Renal pelvis (tissue), 12 donors: ENCODE measurements around the gene PTDSS2. TPM values are rescaled to one million over a fixed set of nuclear protein-coding genes. Genes with fewer than 3 reads are reported as not detected.
"Not testable (repeated sequence)": the region's sequence is repeated elsewhere in the genome, so short reads cannot be mapped to it uniquely, and the experiment has no call there.

Source experiments
- DNase-seq: peaks from one replicate; pipeline ENCODE4 v3.0.0-alpha.2; 2013
- long read RNA-seq, 16 experiments: transcript quantifications; one replicate each; lab custom pipeline, GENCODE V29; 2026
- polyA plus RNA-seq, 3 donors: library from polyadenylated mRNA; unstranded; fragments of 120-200 nt; gene quantifications; one replicate each; pipeline ENCODE4 v1.2.1, GENCODE V29; 2013; ENCODE audit not compliant: insufficient read length in 3 of 3

Gene PTDSS2
- 10 to 100 TPM; 40.0 to 44.9 (median 41.2) TPM for polyA plus RNA-seq
- long read RNA-seq, donor 1, partial matches to known transcripts = 0 of 5 reads
- long read RNA-seq, donor 1, other reads (novel, unspliced or antisense) = 0 of 5 reads
- long read RNA-seq, donor 2, transcript PTDSS2-201 (12 exons, 2,445 nt) = major isoform, 7 of 9 reads
- long read RNA-seq, donor 2, partial matches to known transcripts = 0 of 9 reads
- long read RNA-seq, donor 2, other reads (novel, unspliced or antisense) = 0 of 9 reads
- long read RNA-seq, donor 3, transcript PTDSS2-201 (12 exons, 2,445 nt) = major isoform, 7 of 14 reads
- long read RNA-seq, donor 3, partial matches to known transcripts = 5 of 14 reads
- long read RNA-seq, donor 3, other reads (novel, unspliced or antisense) = 0 of 14 reads
- long read RNA-seq, donor 4, transcript PTDSS2-201 (12 exons, 2,445 nt) = major isoform, 5 of 7 reads
- long read RNA-seq, donor 4, partial matches to known transcripts = 0 of 7 reads
- long read RNA-seq, donor 4, other reads (novel, unspliced or antisense) = 0 of 7 reads
- long read RNA-seq, donor 5, partial matches to known transcripts = 0 of 4 reads
- long read RNA-seq, donor 5, other reads (novel, unspliced or antisense) = 0 of 4 reads
- long read RNA-seq, donor 6, partial matches to known transcripts = 0 of 5 reads
- long read RNA-seq, donor 6, other reads (novel, unspliced or antisense) = 0 of 5 reads
- long read RNA-seq, donor 7, transcript PTDSS2-201 (12 exons, 2,445 nt) = major isoform, 5 of 123 reads
- long read RNA-seq, donor 7, partial matches to known transcripts = 89 of 123 reads
- long read RNA-seq, donor 7, other reads (novel, unspliced or antisense) = 28 of 123 reads
- long read RNA-seq, donor 8, partial matches to known transcripts = 0 of 3 reads
- long read RNA-seq, donor 8, other reads (novel, unspliced or antisense) = 0 of 3 reads
- long read RNA-seq, donor 9, transcript PTDSS2-201 (12 exons, 2,445 nt) = major isoform, 12 of 13 reads
- long read RNA-seq, donor 9, partial matches to known transcripts = 0 of 13 reads
- long read RNA-seq, donor 9, other reads (novel, unspliced or antisense) = 0 of 13 reads
- long read RNA-seq, donor 10, transcript PTDSS2-201 (12 exons, 2,445 nt) = major isoform, 5 of 6 reads
- long read RNA-seq, donor 10, partial matches to known transcripts = 0 of 6 reads
- long read RNA-seq, donor 10, other reads (novel, unspliced or antisense) = 0 of 6 reads
- long read RNA-seq, donor 11, transcript PTDSS2-201 (12 exons, 2,445 nt) = major isoform, 5 of 5 reads
- long read RNA-seq, donor 11, partial matches to known transcripts = 0 of 5 reads
- long read RNA-seq, donor 11, other reads (novel, unspliced or antisense) = 0 of 5 reads
- long read RNA-seq, donor 12, transcript PTDSS2-201 (12 exons, 2,445 nt) = major isoform, 9 of 11 reads
- long read RNA-seq, donor 12, partial matches to known transcripts = 0 of 11 reads
- long read RNA-seq, donor 12, other reads (novel, unspliced or antisense) = 0 of 11 reads
- long read RNA-seq, donor 13, transcript PTDSS2-201 (12 exons, 2,445 nt) = major isoform, 5 of 6 reads
- long read RNA-seq, donor 13, partial matches to known transcripts = 0 of 6 reads
- long read RNA-seq, donor 13, other reads (novel, unspliced or antisense) = 0 of 6 reads
- long read RNA-seq, donor 14 = 0 reads
- long read RNA-seq, donor 15, transcript PTDSS2-201 (12 exons, 2,445 nt) = major isoform, 6 of 240 reads
- long read RNA-seq, donor 15, partial matches to known transcripts = 155 of 240 reads
- long read RNA-seq, donor 15, other reads (novel, unspliced or antisense) = 76 of 240 reads
- long read RNA-seq, donor 16, transcript PTDSS2-201 (12 exons, 2,445 nt) = major isoform, 5 of 33 reads
- long read RNA-seq, donor 16, partial matches to known transcripts = 25 of 33 reads
- long read RNA-seq, donor 16, other reads (novel, unspliced or antisense) = 0 of 33 reads

- DNase-seq = peak; percentile 97
Observed at GRCh38 chr11:449889-450808, at the start of gene PTDSS2. Gene PTDSS2, plus strand, starts transcription at chr11:450279. Its CDS starts 177 bp downstream, at chr11:450456.

- not testable (repeated sequence) for DNase-seq
Observed at GRCh38 chr11:401196-401595, 48.9 kb upstream of the PTDSS2 start.

- DNase-seq = no peak
Observed at GRCh38 chr11:403021-403760, 46.9 kb upstream of the PTDSS2 start.

- no peak for DNase-seq
Observed at GRCh38 chr11:403761-404431, 46.2 kb upstream of the PTDSS2 start.

GRCh38 chr11:404551-405264 is 45.4 kb upstream of the PTDSS2 start:
- DNase-seq = no peak

- DNase-seq = no peak
Observed at GRCh38 chr11:405323-405953, 44.6 kb upstream of the PTDSS2 start.

- DNase-seq = no peak
Observed at GRCh38 chr11:405954-406795, 43.9 kb upstream of the PTDSS2 start.

- DNase-seq = peak; percentile 53
Observed at GRCh38 chr11:406796-407650, 43.1 kb upstream of the PTDSS2 start.

GRCh38 chr11:407651-408123 is 42.4 kb upstream of the PTDSS2 start:
- DNase-seq = no peak

- DNase-seq = no peak
Observed at GRCh38 chr11:408154-409007, 41.7 kb upstream of the PTDSS2 start.

GRCh38 chr11:409008-409599 is 41.0 kb upstream of the PTDSS2 start:
- DNase-seq = no peak

- no peak for DNase-seq
Observed at GRCh38 chr11:409600-410483, 40.2 kb upstream of the PTDSS2 start.
